Measurements from ENCODE around the gene CLCNKA. TPM values are rescaled to one million over a fixed set of nuclear protein-coding genes. Genes with fewer than 3 reads are reported as not detected.
A peak's percentile ranks its signal among the peaks of the same experiment; 100 is the strongest.

The CLCNKA gene
- total RNA-seq, 1 donor from 2014 or later = not detected

GRCh38 chr1:16013220-16013907 is 8.5 kb upstream of the CLCNKA start:
- peak; percentile 32 for DNase-seq (ENCODE audit: low read depth)
- Histone ChIP-seq H3K27me3 (ENCODE audit: control insufficient read depth, insufficient read depth, low read length) (no peaks in the 10 kb centered on the region), H3K4me3 (ENCODE audit: low read depth, low read length) (peak overlapping the region; percentile 32), H3K36me3 (ENCODE audit: control insufficient read depth, insufficient read depth, low read length) (no peaks in the 10 kb centered on the region)
- no peak for TF ChIP-seq CTCF (IDR thresholded peaks at IDR 0.05; ENCODE audit: insufficient read depth, low read length, poor library complexity, severe bottlenecking)

GRCh38 chr1:16013908-16014258 is 8.0 kb upstream of the CLCNKA start:
- DNase-seq (ENCODE audit: low read depth) = no peak

GRCh38 chr1:16014509-16015482 is 7.0 kb upstream of the CLCNKA start:
- no peaks in the 10 kb centered on the region for H3K27me3 ChIP-seq (ENCODE audit: control insufficient read depth, insufficient read depth, low read length)
- no peaks in the 10 kb centered on the region for H3K36me3 ChIP-seq (ENCODE audit: control insufficient read depth, insufficient read depth, low read length)
- DNase-seq (ENCODE audit: low read depth) = no peak
- TF ChIP-seq CTCF (IDR thresholded peaks at IDR 0.05; ENCODE audit: insufficient read depth, low read length, poor library complexity, severe bottlenecking) = no peak
- H3K4me3 ChIP-seq (ENCODE audit: low read depth, low read length) = no peak overlapping the region

More at GRCh38 chr1:16013908-16014258, 8.0 kb upstream of the CLCNKA start:
- Histone ChIP-seq H3K27me3 (ENCODE audit: control insufficient read depth, insufficient read depth, low read length) (no peaks in the 10 kb centered on the region), H3K36me3 (ENCODE audit: control insufficient read depth, insufficient read depth, low read length) (no peaks in the 10 kb centered on the region), H3K4me3 (ENCODE audit: low read depth, low read length) (no peak overlapping the region)
- TF ChIP-seq CTCF (IDR thresholded peaks at IDR 0.05; ENCODE audit: insufficient read depth, low read length, poor library complexity, severe bottlenecking) = no peak

- Histone ChIP-seq H3K36me3 (ENCODE audit: control insufficient read depth, insufficient read depth, low read length) (no peaks in the 10 kb centered on the region), H3K27me3 (ENCODE audit: control insufficient read depth, insufficient read depth, low read length) (peaks cover 1% of the 10 kb centered on the region), H3K4me3 (ENCODE audit: low read depth, low read length) (no peak overlapping the region)
- TF ChIP-seq CTCF (IDR thresholded peaks at IDR 0.05; ENCODE audit: insufficient read depth, low read length, poor library complexity, severe bottlenecking) = no peak
- DNase-seq (ENCODE audit: low read depth) = no peak
Measured at GRCh38 chr1:16015491-16015890, 6.3 kb upstream of the CLCNKA start.

GRCh38 chr1:16015960-16016901 is 5.6 kb upstream of the CLCNKA start:
- Histone ChIP-seq H3K36me3 (ENCODE audit: control insufficient read depth, insufficient read depth, low read length) (no peaks in the 10 kb centered on the region), H3K4me3 (ENCODE audit: low read depth, low read length) (no peak overlapping the region), H3K27me3 (ENCODE audit: control insufficient read depth, insufficient read depth, low read length) (peaks cover 8% of the 10 kb centered on the region)
- no peak for DNase-seq (ENCODE audit: low read depth)
- no peak for TF ChIP-seq CTCF (IDR thresholded peaks at IDR 0.05; ENCODE audit: insufficient read depth, low read length, poor library complexity, severe bottlenecking)
